Measurements from ENCODE around the gene INPP4B.

Gene INPP4B

GRCh38 chr4:142314686-142315085 lies 531.4 kb downstream of the INPP4B start:
- H3K27ac ChIP-seq = no peak overlapping the region
- H3K36me3 ChIP-seq (ENCODE audit: insufficient read depth) = no peaks in the 10 kb centered on the region
- H3K4me2 ChIP-seq = no peak overlapping the region
- H4K20me1 ChIP-seq (ENCODE audit: insufficient read depth) = no peaks in the 10 kb centered on the region
- TF ChIP-seq, protein P1, sequence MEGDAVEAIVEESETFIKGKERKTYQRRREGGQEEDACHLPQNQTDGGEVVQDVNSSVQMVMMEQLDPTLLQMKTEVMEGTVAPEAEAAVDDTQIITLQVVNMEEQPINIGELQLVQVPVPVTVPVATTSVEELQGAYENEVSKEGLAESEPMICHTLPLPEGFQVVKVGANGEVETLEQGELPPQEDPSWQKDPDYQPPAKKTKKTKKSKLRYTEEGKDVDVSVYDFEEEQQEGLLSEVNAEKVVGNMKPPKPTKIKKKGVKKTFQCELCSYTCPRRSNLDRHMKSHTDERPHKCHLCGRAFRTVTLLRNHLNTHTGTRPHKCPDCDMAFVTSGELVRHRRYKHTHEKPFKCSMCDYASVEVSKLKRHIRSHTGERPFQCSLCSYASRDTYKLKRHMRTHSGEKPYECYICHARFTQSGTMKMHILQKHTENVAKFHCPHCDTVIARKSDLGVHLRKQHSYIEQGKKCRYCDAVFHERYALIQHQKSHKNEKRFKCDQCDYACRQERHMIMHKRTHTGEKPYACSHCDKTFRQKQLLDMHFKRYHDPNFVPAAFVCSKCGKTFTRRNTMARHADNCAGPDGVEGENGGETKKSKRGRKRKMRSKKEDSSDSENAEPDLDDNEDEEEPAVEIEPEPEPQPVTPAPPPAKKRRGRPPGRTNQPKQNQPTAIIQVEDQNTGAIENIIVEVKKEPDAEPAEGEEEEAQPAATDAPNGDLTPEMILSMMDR (conservative IDR thresholded peaks at IDR 0.05; ENCODE audit: low read depth, low read length) = no peak
- no peaks in the 10 kb centered on the region for H3K4me1 ChIP-seq (ENCODE audit: low read depth, poor library complexity, severe bottlenecking)
- no peak overlapping the region for H3K9ac ChIP-seq
- no peak overlapping the region for H3K4me3 ChIP-seq (IDR thresholded peaks at IDR 0.05; ENCODE audit: insufficient read depth, low read depth, low read length)
- H2AFZ ChIP-seq (ENCODE audit: low read depth) = no peak overlapping the region
- H3K27me3 ChIP-seq (ENCODE audit: insufficient read depth, low read depth) = no peaks in the 10 kb centered on the region
- no peaks in the 10 kb centered on the region for H3K79me2 ChIP-seq (ENCODE audit: insufficient read depth, low read depth)

- Histone ChIP-seq H2AFZ (ENCODE audit: low read depth) (no peak overlapping the region), H3K9ac (no peak overlapping the region), H3K79me2 (ENCODE audit: insufficient read depth, low read depth) (no peaks in the 10 kb centered on the region), H4K20me1 (ENCODE audit: insufficient read depth) (no peaks in the 10 kb centered on the region), H3K36me3 (ENCODE audit: insufficient read depth) (no peaks in the 10 kb centered on the region), H3K4me2 (no peak overlapping the region), H3K4me3 (IDR thresholded peaks at IDR 0.05; ENCODE audit: insufficient read depth, low read depth, low read length) (no peak overlapping the region), H3K27me3 (ENCODE audit: insufficient read depth, low read depth) (no peaks in the 10 kb centered on the region), H3K27ac (no peak overlapping the region), H3K4me1 (ENCODE audit: low read depth, poor library complexity, severe bottlenecking) (no peaks in the 10 kb centered on the region)
- TF ChIP-seq, protein P1 (conservative IDR thresholded peaks at IDR 0.05; ENCODE audit: low read depth, low read length) = no peak
Measured at GRCh38 chr4:142314247-142314646, 531.9 kb downstream of the INPP4B start.

DNA sequence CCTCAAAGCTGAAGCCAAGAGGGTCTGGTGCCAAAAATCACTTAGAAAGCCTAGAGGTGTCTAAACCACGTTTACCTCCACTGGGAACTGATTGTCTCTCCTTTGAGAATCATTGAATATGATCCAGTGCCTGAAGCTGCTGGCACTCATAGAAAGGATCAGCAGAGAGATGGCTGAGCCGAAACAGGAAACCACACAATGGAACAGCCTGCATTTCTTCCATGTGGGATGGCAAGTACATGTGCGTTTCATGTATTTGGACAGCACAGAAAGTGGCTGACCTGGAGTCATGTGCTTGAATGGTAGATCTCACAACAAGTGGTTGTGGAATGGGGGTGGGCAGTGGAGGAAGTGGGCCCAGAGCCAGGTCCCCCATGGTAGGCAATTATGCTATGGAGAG lies 533.7 kb downstream of the INPP4B start:
- H4K20me1 ChIP-seq (ENCODE audit: insufficient read depth) = no peaks in the 10 kb centered on the region
- no peak overlapping the region for H3K27ac ChIP-seq
- H3K4me3 ChIP-seq (IDR thresholded peaks at IDR 0.05; ENCODE audit: insufficient read depth, low read depth, low read length) = no peak overlapping the region
- no peaks in the 10 kb centered on the region for H3K36me3 ChIP-seq (ENCODE audit: insufficient read depth)
- TF ChIP-seq, protein P1 (conservative IDR thresholded peaks at IDR 0.05; ENCODE audit: low read depth, low read length) = no peak
- H3K9ac ChIP-seq = no peak overlapping the region
- H3K27me3 ChIP-seq (ENCODE audit: insufficient read depth, low read depth) = no peaks in the 10 kb centered on the region
- no peak overlapping the region for H2AFZ ChIP-seq (ENCODE audit: low read depth)
- no peaks in the 10 kb centered on the region for H3K79me2 ChIP-seq (ENCODE audit: insufficient read depth, low read depth)
- no peak overlapping the region for H3K4me2 ChIP-seq
- H3K4me1 ChIP-seq (ENCODE audit: low read depth, poor library complexity, severe bottlenecking) = no peaks in the 10 kb centered on the region

DNA sequence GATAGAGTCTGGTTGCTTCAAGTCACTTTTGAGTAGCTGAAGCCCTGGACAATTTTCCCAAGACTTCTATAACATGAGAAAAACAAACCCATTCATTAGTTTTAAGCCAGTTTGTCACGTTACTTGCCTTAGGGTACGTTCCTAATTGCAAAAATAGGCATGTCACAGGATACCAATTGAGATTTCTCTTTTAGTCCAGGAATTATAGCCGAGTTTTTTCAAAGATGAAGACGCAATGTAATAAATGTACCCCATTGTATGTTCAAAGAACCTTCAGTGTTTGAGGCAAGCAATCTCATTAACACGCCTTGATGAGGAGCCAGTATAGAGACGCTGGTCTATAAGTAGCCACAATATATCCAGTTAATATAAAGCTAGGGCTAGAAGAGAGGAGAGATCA lies 534.2 kb downstream of the INPP4B start:
- no peaks in the 10 kb centered on the region for H4K20me1 ChIP-seq (ENCODE audit: insufficient read depth)
- TF ChIP-seq, protein P1 (conservative IDR thresholded peaks at IDR 0.05; ENCODE audit: low read depth, low read length) = no peak
- H3K36me3 ChIP-seq (ENCODE audit: insufficient read depth) = no peaks in the 10 kb centered on the region
- H2AFZ ChIP-seq (ENCODE audit: low read depth) = no peak overlapping the region
- no peak overlapping the region for H3K27ac ChIP-seq
- no peaks in the 10 kb centered on the region for H3K79me2 ChIP-seq (ENCODE audit: insufficient read depth, low read depth)
- H3K27me3 ChIP-seq (ENCODE audit: insufficient read depth, low read depth) = no peaks in the 10 kb centered on the region
- H3K9ac ChIP-seq = no peak overlapping the region
- H3K4me1 ChIP-seq (ENCODE audit: low read depth, poor library complexity, severe bottlenecking) = no peaks in the 10 kb centered on the region
- no peak overlapping the region for H3K4me3 ChIP-seq (IDR thresholded peaks at IDR 0.05; ENCODE audit: insufficient read depth, low read depth, low read length)
- no peak overlapping the region for H3K4me2 ChIP-seq

Data from KMS-11 (cell line).